ENCODE results near the gene ENG. TPM values are rescaled to one million over a fixed set of nuclear protein-coding genes. Genes with fewer than 3 reads are reported as not detected.

The ENG gene
- total RNA-seq, 1 donor from 2014 or later, result 130 TPM

DNA sequence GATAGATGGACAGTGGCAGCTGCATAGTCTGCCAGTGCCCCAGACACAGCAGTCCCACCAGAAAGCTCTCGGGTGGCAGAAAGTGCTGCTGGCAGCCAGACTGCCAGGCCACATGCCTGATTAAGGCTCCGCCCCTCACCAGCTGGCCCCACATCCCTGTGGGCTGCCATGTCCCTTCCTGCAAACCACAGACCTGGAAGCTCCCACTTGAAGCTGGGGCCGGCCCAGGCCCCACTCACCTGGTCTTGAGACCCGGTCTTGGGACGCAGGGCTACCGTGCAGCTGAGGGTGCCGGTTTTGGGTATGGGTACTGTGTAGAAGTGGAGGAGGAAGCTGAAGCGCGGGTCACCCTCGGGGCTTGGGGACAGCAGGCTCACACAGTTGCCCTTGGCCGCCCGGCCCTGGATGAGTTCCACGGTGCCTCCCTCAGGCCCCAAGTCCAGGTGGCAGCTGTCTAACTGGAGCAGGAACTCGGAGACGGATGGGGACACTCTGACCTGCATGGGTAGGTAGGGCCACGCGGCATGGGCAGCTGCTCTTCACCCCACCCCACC is 36.5 kb downstream of the ENG start:
- TF ChIP-seq, protein P1, sequence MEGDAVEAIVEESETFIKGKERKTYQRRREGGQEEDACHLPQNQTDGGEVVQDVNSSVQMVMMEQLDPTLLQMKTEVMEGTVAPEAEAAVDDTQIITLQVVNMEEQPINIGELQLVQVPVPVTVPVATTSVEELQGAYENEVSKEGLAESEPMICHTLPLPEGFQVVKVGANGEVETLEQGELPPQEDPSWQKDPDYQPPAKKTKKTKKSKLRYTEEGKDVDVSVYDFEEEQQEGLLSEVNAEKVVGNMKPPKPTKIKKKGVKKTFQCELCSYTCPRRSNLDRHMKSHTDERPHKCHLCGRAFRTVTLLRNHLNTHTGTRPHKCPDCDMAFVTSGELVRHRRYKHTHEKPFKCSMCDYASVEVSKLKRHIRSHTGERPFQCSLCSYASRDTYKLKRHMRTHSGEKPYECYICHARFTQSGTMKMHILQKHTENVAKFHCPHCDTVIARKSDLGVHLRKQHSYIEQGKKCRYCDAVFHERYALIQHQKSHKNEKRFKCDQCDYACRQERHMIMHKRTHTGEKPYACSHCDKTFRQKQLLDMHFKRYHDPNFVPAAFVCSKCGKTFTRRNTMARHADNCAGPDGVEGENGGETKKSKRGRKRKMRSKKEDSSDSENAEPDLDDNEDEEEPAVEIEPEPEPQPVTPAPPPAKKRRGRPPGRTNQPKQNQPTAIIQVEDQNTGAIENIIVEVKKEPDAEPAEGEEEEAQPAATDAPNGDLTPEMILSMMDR (IDR thresholded peaks at IDR 0.05), result no peak
- no peak for TF ChIP-seq POLR2AphosphoS5 (IDR thresholded peaks at IDR 0.05; ENCODE audit: insufficient read depth in 1 of 2, low read depth in 1 of 2)
- TF ChIP-seq POLR2A (IDR thresholded peaks at IDR 0.05), result no peak
- intact Hi-C loops (cut with DNase I), result no loop called here
- Histone ChIP-seq H3K36me3 (peaks cover 0 to 49% of the 10 kb centered on the region in 2 donors), H3K27ac (no peak overlapping the region), H3K4me3 (no peak overlapping the region), H3K4me1 (peaks cover 5% of the 10 kb centered on the region), H3K9me3 (no peaks in the 10 kb centered on the region), H3K27me3 (no peaks in the 10 kb centered on the region)
- DNase-seq (ENCODE audit: extremely low spot score in 2 of 2), result no peak

DNA sequence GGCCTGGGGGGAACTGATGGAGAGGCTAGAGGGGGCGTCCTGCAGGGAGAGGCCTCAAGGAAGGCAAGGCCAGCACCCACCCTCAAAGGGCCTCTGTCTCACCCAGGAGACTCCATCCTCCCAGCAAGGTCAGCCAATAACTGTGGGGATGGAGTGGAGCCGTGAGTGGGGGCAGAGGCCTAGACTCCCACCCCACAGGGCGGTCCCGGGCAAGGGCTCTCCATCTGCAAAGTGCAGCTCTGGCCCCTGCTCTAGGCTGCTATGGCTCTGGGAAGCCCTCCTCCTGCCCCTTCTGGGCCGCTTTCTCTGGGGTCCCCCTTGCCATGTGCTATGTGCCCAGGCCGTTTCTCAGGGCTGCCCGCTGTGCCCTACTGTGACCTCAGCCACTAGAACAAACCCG is 37.7 kb downstream of the ENG start:
- TF ChIP-seq POLR2A (IDR thresholded peaks at IDR 0.05) (no peak), POLR2AphosphoS5 (IDR thresholded peaks at IDR 0.05; ENCODE audit: insufficient read depth in 1 of 2, low read depth in 1 of 2) (no peak)
- TF ChIP-seq, protein P1 (IDR thresholded peaks at IDR 0.05), result no peak
- intact Hi-C loops (cut with DNase I), result no loop called here
- Histone ChIP-seq H3K4me1 (no peaks in the 10 kb centered on the region), H3K27ac (no peak overlapping the region), H3K9me3 (no peaks in the 10 kb centered on the region), H3K36me3 (peaks cover 0 to 54% of the 10 kb centered on the region in 2 donors), H3K4me3 (no peak overlapping the region), H3K27me3 (no peaks in the 10 kb centered on the region)
- DNase-seq (ENCODE audit: extremely low spot score in 2 of 2), result no peak

DNA sequence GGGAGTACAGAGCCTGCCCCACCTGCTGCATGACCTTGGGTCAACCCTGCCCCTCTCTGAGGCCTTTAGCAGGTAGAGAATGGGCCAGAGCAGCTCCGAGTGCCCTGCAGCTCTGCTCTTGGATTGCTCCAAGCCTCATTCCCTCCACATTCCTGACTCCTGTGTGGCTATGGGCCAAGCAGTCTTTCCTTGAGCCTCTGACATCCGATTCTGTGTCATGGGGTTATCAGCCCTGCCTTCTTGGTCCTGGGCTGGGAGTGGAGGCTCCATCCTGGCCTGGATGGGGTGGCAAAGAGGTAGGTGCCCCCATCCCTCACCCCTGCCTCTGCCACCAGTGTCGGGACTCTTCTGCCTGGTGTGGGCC is 38.1 kb downstream of the ENG start:
- no peak overlapping the region for H3K4me3 ChIP-seq
- peaks cover 0 to 54% of the 10 kb centered on the region in 2 donors for H3K36me3 ChIP-seq
- TF ChIP-seq POLR2AphosphoS5 (IDR thresholded peaks at IDR 0.05; ENCODE audit: insufficient read depth in 1 of 2, low read depth in 1 of 2) (no peak), POLR2A (IDR thresholded peaks at IDR 0.05) (no peak)
- TF ChIP-seq, protein P1 (IDR thresholded peaks at IDR 0.05), result no peak

DNA sequence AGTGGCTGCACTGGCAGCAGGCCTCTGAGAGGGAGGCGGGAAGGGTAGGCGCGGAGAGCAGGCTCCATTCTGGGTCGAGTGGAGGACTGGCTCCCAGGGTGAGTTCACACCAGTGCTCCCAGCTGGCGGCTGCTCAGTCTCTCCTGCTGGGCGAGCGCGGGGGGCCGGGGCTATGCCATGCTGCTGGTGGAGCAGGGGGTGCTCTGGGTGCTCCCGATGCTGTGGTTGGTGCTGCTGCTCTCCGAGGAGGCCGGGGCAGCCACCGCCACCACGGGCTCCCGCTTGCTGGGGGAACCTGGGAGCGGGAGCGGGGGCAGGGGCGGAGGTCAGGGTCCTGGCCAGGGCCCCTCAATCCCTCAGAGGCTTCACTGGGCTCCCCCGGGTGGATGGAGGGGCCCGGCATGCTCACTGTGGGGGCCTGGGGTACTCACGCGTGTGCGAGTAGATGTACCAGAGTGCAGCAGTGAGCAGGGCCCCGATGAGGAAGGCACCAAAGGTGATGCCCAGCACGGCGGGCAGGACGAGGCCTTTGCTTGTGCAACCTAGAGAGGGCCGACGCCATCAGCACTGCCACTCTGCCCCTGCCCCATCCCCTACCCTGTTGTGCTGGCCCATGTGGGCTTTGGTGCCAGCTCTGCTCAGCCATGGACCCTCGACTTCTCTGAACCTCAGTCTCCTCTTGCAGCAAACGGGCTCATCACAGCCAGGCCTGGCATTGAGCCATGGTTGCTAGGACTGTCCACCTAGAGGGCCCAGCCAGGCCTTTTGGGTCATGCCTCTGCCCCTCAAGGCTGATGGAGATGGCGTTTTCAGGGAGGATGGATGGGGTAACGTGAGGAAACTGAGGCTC is 38.7 kb downstream of the ENG start:
- peaks cover 0 to 58% of the 10 kb centered on the region in 2 donors for H3K36me3 ChIP-seq
- H3K27me3 ChIP-seq, result no peaks in the 10 kb centered on the region
- DNase-seq (ENCODE audit: extremely low spot score in 2 of 2), result no peak
- H3K27ac ChIP-seq, result no peak overlapping the region
- no peaks in the 10 kb centered on the region for H3K4me1 ChIP-seq
- no peak overlapping the region for H3K4me3 ChIP-seq
- TF ChIP-seq, protein P1 (IDR thresholded peaks at IDR 0.05), result no peak
- TF ChIP-seq POLR2AphosphoS5 (IDR thresholded peaks at IDR 0.05; ENCODE audit: insufficient read depth in 1 of 2, low read depth in 1 of 2) (no peak), POLR2A (IDR thresholded peaks at IDR 0.05) (no peak)
- no peaks in the 10 kb centered on the region for H3K9me3 ChIP-seq
- intact Hi-C loops (cut with DNase I), result no loop called here

More for the DNA sequence above, 38.1 kb downstream of the ENG start:
- DNase-seq (ENCODE audit: extremely low spot score in 2 of 2), result no peak
- intact Hi-C loops (cut with DNase I), result no loop called here
- H3K4me1 ChIP-seq, result no peaks in the 10 kb centered on the region
- H3K27me3 ChIP-seq, result no peaks in the 10 kb centered on the region
- no peaks in the 10 kb centered on the region for H3K9me3 ChIP-seq
- H3K27ac ChIP-seq, result no peak overlapping the region
